Parathyroid adenoma (tissue), 2 donors: ENCODE results near the gene AADACL2.

Experiments used
- H2AFZ ChIP-seq: fragments of 300-600 bp; sonication (generic); one replicate; pipeline ENCODE4 v1.7.0; 2017; ENCODE audit warnings: antibody characterized with exemption, mild to moderate bottlenecking
- H3K27ac ChIP-seq: fragments of 300-600 bp; sonication (generic); one replicate; pipeline ENCODE4 v1.7.0; 2017
- H3K27me3 ChIP-seq: fragments of 300-600 bp; sonication (generic); one replicate; pipeline ENCODE4 v1.7.0; 2017; ENCODE audit warnings: low read length; ENCODE audit not compliant: control insufficient read depth, insufficient read depth
- H3K36me3 ChIP-seq: fragments of 300-600 bp; sonication (generic); one replicate; pipeline ENCODE4 v1.7.0; 2017; ENCODE audit warnings: low read length; ENCODE audit not compliant: control insufficient read depth, insufficient read depth
- H3K4me1 ChIP-seq: fragments of 300-600 bp; sonication (generic); one replicate; pipeline ENCODE4 v1.7.0; 2017; ENCODE audit warnings: control low read depth
- H3K4me2 ChIP-seq: fragments of 300-600 bp; sonication (generic); one replicate; pipeline ENCODE4 v1.7.0; 2017; ENCODE audit warnings: low read length
- H3K4me3 ChIP-seq: fragments of 300-600 bp; sonication (generic); one replicate; pipeline ENCODE4 v1.7.0; 2017; ENCODE audit warnings: low read depth, low read length
- H3K79me2 ChIP-seq: fragments of 300-600 bp; sonication (generic); one replicate; pipeline ENCODE4 v1.7.0; 2017; ENCODE audit warnings: control low read depth
- H3K9ac ChIP-seq: fragments of 300-600 bp; sonication (generic); one replicate; pipeline ENCODE4 v1.7.0; 2017; ENCODE audit warnings: mild to moderate bottlenecking
- H3K9me3 ChIP-seq: fragments of 300-600 bp; sonication (generic); one replicate; pipeline ENCODE4 v1.7.0; 2017; ENCODE audit warnings: low read length; ENCODE audit not compliant: control insufficient read depth
- CTCF ChIP-seq: fragments of 300-600 bp; sonication (generic); IDR thresholded peaks from one replicate; pipeline ENCODE4 v1.7.0; 2017; ENCODE audit warnings: antibody characterized with exemption, mild to moderate bottlenecking
- donor health status: primary hyperparathyroidism.

AADACL2 gene

GRCh38 chr3:151732861-151733260, 866 bp upstream of the AADACL2 start:
- Histone ChIP-seq H3K4me1 (no peaks in the 10 kb centered on the region), H3K36me3 (no peaks in the 10 kb centered on the region), H2AFZ (no peak overlapping the region), H3K9me3 (no peaks in the 10 kb centered on the region), H3K9ac (no peak overlapping the region), H3K79me2 (no peaks in the 10 kb centered on the region), H3K4me2 (no peak overlapping the region), H3K4me3 (no peak overlapping the region), H3K27ac (no peak overlapping the region), H3K27me3 (no peaks in the 10 kb centered on the region)
- no peak for TF ChIP-seq CTCF

- no peak for TF ChIP-seq CTCF
- Histone ChIP-seq H3K27me3 (no peaks in the 10 kb centered on the region), H3K4me2 (no peak overlapping the region)
Measured at GRCh38 chr3:151740581-151740980, 6.9 kb downstream of the AADACL2 start.

GRCh38 chr3:151743855-151744254, 10.1 kb downstream of the AADACL2 start:
- Histone ChIP-seq H2AFZ (no peak overlapping the region), H3K9me3 (no peaks in the 10 kb centered on the region), H3K4me1 (no peaks in the 10 kb centered on the region), H3K4me2 (no peak overlapping the region), H3K9ac (no peak overlapping the region), H3K79me2 (no peaks in the 10 kb centered on the region), H3K4me3 (no peak overlapping the region), H3K36me3 (no peaks in the 10 kb centered on the region), H3K27ac (no peak overlapping the region), H3K27me3 (no peaks in the 10 kb centered on the region)
- no peak for TF ChIP-seq CTCF

More at GRCh38 chr3:151740581-151740980, 6.9 kb downstream of the AADACL2 start:
- no peaks in the 10 kb centered on the region for H3K9me3 ChIP-seq
- no peak overlapping the region for H3K4me3 ChIP-seq
- no peaks in the 10 kb centered on the region for H3K4me1 ChIP-seq
- H3K36me3 ChIP-seq = no peaks in the 10 kb centered on the region
- H3K27ac ChIP-seq = no peak overlapping the region
- H3K9ac ChIP-seq = no peak overlapping the region
- no peaks in the 10 kb centered on the region for H3K79me2 ChIP-seq
- H2AFZ ChIP-seq = no peak overlapping the region

- H3K4me2 ChIP-seq = no peak overlapping the region
- no peaks in the 10 kb centered on the region for H3K79me2 ChIP-seq
- H3K9me3 ChIP-seq = no peaks in the 10 kb centered on the region
- no peak overlapping the region for H3K9ac ChIP-seq
- no peaks in the 10 kb centered on the region for H3K4me1 ChIP-seq
- H3K27ac ChIP-seq = no peak overlapping the region
- no peaks in the 10 kb centered on the region for H3K27me3 ChIP-seq
- H2AFZ ChIP-seq = no peak overlapping the region
- TF ChIP-seq CTCF = no peak
- H3K4me3 ChIP-seq = no peak overlapping the region
- H3K36me3 ChIP-seq = no peaks in the 10 kb centered on the region
Measured at GRCh38 chr3:151750181-151750580, 16.5 kb downstream of the AADACL2 start.

GRCh38 chr3:151750678-151751077, 17.0 kb downstream of the AADACL2 start:
- no peaks in the 10 kb centered on the region for H3K9me3 ChIP-seq
- no peak for TF ChIP-seq CTCF
- H3K4me1 ChIP-seq = no peaks in the 10 kb centered on the region
- H3K79me2 ChIP-seq = no peaks in the 10 kb centered on the region
- no peak overlapping the region for H3K9ac ChIP-seq
- no peak overlapping the region for H2AFZ ChIP-seq
- no peak overlapping the region for H3K27ac ChIP-seq
- no peaks in the 10 kb centered on the region for H3K27me3 ChIP-seq
- no peak overlapping the region for H3K4me3 ChIP-seq
- H3K4me2 ChIP-seq = no peak overlapping the region
- no peaks in the 10 kb centered on the region for H3K36me3 ChIP-seq
